Activated CD4-positive, alpha-beta T cell treated with anti-CD3 and anti-CD28 coated beads, Interleukin-2, amount 50 U/mL, for 1 hour (primary cell): ENCODE measurements around the gene TMEM207.

ENCODE experiments used
- DNase-seq: peaks from one replicate; pipeline ENCODE4 v3.0.0-alpha.2; 2020

The TMEM207 gene

GRCh38 chr3:190384309-190384756, 65.4 kb downstream of the TMEM207 start:
- no peak for DNase-seq

- no peak for DNase-seq
Measured at GRCh38 chr3:190382082-190382481, 67.6 kb downstream of the TMEM207 start.

- DNase-seq: no peak
Measured at GRCh38 chr3:190381441-190381840, 68.3 kb downstream of the TMEM207 start.

- DNase-seq: no peak
Measured at GRCh38 chr3:190380184-190380583, 69.5 kb downstream of the TMEM207 start.
